HEK293T (cell line): ENCODE data around the gene NAALADL2.
"Not testable (repeated sequence)": the region's sequence is repeated elsewhere in the genome, so short reads cannot be mapped to it uniquely, and the experiment has no call there.

Experiments used
- CTCF ChIA-PET: fragments of 350-600 bp; formaldehyde crosslinking; extraction: SDS; loops from one replicate; lab custom pipeline; 2021; ENCODE audit warnings: antibody characterized with exemption, inconsistent platforms; lab: Yijun Ruan, JAX
- POLR2A ChIA-PET: fragments of 350-600 bp; formaldehyde crosslinking; extraction: SDS; loops from one replicate; lab custom pipeline; 2020; ENCODE audit warnings: antibody characterized with exemption, inconsistent platforms; lab: Yijun Ruan, JAX
- DNase-seq: peaks from one replicate; pipeline ENCODE4 v3.0.0; 2012; ENCODE audit warnings: mixed read lengths; ENCODE audit errors: extremely low spot score
- ARNT ChIP-seq: fragments of 450-650 bp; IDR thresholded peaks from 2 replicates; pipeline ENCODE4 v1.6.1; 2017; ENCODE audit warnings: mild to moderate bottlenecking
- BHLHE40 ChIP-seq: fragments of 450-650 bp; IDR thresholded peaks from 2 replicates; pipeline ENCODE4 v1.6.1; 2016; ENCODE audit warnings: mild to moderate bottlenecking, moderate library complexity, borderline replicate concordance
- CTBP1 ChIP-seq: fragments of 450-650 bp; IDR thresholded peaks from 2 replicates; pipeline ENCODE4 v1.6.1; 2016; ENCODE audit warnings: borderline replicate concordance
- ELF4 ChIP-seq: fragments of 450-650 bp; IDR thresholded peaks from 2 replicates; pipeline ENCODE4 v1.6.1; 2017; ENCODE audit warnings: antibody characterized with exemption
- FOXA1 ChIP-seq: fragments of 450-650 bp; IDR thresholded peaks from 2 replicates; pipeline ENCODE4 v1.6.1; 2016; ENCODE audit warnings: mild to moderate bottlenecking
- FOXK2 ChIP-seq: fragments of 450-650 bp; IDR thresholded peaks from 2 replicates; pipeline ENCODE4 v1.6.1; 2016; ENCODE audit warnings: mild to moderate bottlenecking
- FOXM1 ChIP-seq: fragments of 450-650 bp; IDR thresholded peaks from 2 replicates; pipeline ENCODE4 v1.6.1; 2017; ENCODE audit warnings: mild to moderate bottlenecking, borderline replicate concordance
- HDGF ChIP-seq: fragments of 450-650 bp; IDR thresholded peaks from 2 replicates; pipeline ENCODE4 v1.6.1; 2017; ENCODE audit warnings: antibody characterized with exemption, borderline replicate concordance
- L3MBTL2 ChIP-seq: fragments of 450-650 bp; conservative IDR thresholded peaks from 2 replicates; pipeline ENCODE4 v1.6.1; 2016; ENCODE audit warnings: mild to moderate bottlenecking
- LEF1 ChIP-seq: fragments of 450-650 bp; IDR thresholded peaks from 2 replicates; pipeline ENCODE4 v1.6.1; 2017; ENCODE audit warnings: mild to moderate bottlenecking, borderline replicate concordance
- NFRKB ChIP-seq: fragments of 450-650 bp; IDR thresholded peaks from 2 replicates; pipeline ENCODE4 v1.6.1; 2016; ENCODE audit warnings: mild to moderate bottlenecking, moderate library complexity
- PKNOX1 ChIP-seq: fragments of 450-650 bp; IDR thresholded peaks from 2 replicates; pipeline ENCODE4 v1.6.1; 2016
- SP1 ChIP-seq: fragments of 450-650 bp; IDR thresholded peaks from 2 replicates; pipeline ENCODE4 v1.6.1; 2017
- SUZ12 ChIP-seq: fragments of 450-650 bp; IDR thresholded peaks from 2 replicates; pipeline ENCODE4 v1.6.1; 2016; ENCODE audit warnings: mild to moderate bottlenecking
- TARDBP ChIP-seq: fragments of 450-650 bp; IDR thresholded peaks from 2 replicates; pipeline ENCODE4 v1.6.1; 2016
- ZNF384 ChIP-seq: fragments of 450-650 bp; IDR thresholded peaks from 2 replicates; pipeline ENCODE4 v1.6.1; 2016

Gene NAALADL2

GRCh38 chr3:175818811-175819464, 959.8 kb downstream of the NAALADL2 start:
- TF ChIP-seq ELF4: no peak
- no peak for TF ChIP-seq FOXA1
- no peak for TF ChIP-seq FOXM1
- TF ChIP-seq L3MBTL2: no peak
- no peak for TF ChIP-seq SP1
- no peak for TF ChIP-seq PKNOX1
- TF ChIP-seq FOXK2: no peak
- TF ChIP-seq HDGF: no peak
- no peak for TF ChIP-seq TARDBP
- TF ChIP-seq BHLHE40: no peak
- TF ChIP-seq NFRKB: no peak
- no peak for TF ChIP-seq ARNT
- TF ChIP-seq ZNF384: no peak
- no peak for TF ChIP-seq SUZ12
- TF ChIP-seq CTBP1: no peak
- no peak for TF ChIP-seq LEF1
- DNase-seq: no peak
- POLR2A ChIA-PET: no interaction called here
- CTCF ChIA-PET: no interaction called here

GRCh38 chr3:175822766-175823491, 963.8 kb downstream of the NAALADL2 start:
- DNase-seq, POLR2A ChIA-PET, CTCF ChIA-PET: not testable (repeated sequence)

- POLR2A ChIA-PET, DNase-seq, CTCF ChIA-PET: not testable (repeated sequence)
Observed at GRCh38 chr3:175825016-175825580, 966.0 kb downstream of the NAALADL2 start.

GRCh38 chr3:175826759-175827158, 967.6 kb downstream of the NAALADL2 start:
- POLR2A ChIA-PET: no interaction called here
- CTCF ChIA-PET: no interaction called here

GRCh38 chr3:175829809-175830208, 970.7 kb downstream of the NAALADL2 start:
- POLR2A ChIA-PET, CTCF ChIA-PET, DNase-seq: not testable (repeated sequence)

More at GRCh38 chr3:175826759-175827158, 967.6 kb downstream of the NAALADL2 start:
- TF ChIP-seq SUZ12: no peak
- no peak for TF ChIP-seq TARDBP
- TF ChIP-seq LEF1: no peak
- TF ChIP-seq FOXK2: no peak
- no peak for TF ChIP-seq ARNT
- TF ChIP-seq FOXM1: no peak
- no peak for TF ChIP-seq L3MBTL2
- TF ChIP-seq CTBP1: no peak
- TF ChIP-seq ZNF384: no peak
- no peak for TF ChIP-seq NFRKB
- TF ChIP-seq ELF4: no peak
- no peak for TF ChIP-seq HDGF
- TF ChIP-seq BHLHE40: no peak
- no peak for TF ChIP-seq SP1
- TF ChIP-seq PKNOX1: no peak
- no peak for TF ChIP-seq FOXA1
- DNase-seq: no peak

- DNase-seq, CTCF ChIA-PET, POLR2A ChIA-PET: not testable (repeated sequence)
Observed at GRCh38 chr3:175835763-175836162, 976.6 kb downstream of the NAALADL2 start.

- POLR2A ChIA-PET: no interaction called here
- DNase-seq: no peak
- TF ChIP-seq L3MBTL2: no peak
- TF ChIP-seq FOXM1: no peak
- TF ChIP-seq ARNT: no peak
- no peak for TF ChIP-seq HDGF
- TF ChIP-seq ZNF384: no peak
- TF ChIP-seq NFRKB: no peak
- no peak for TF ChIP-seq CTBP1
- TF ChIP-seq LEF1: no peak
- TF ChIP-seq ELF4: no peak
- TF ChIP-seq BHLHE40: no peak
- no peak for TF ChIP-seq TARDBP
- no peak for TF ChIP-seq FOXA1
- no peak for TF ChIP-seq FOXK2
- no peak for TF ChIP-seq PKNOX1
- no peak for TF ChIP-seq SP1
- CTCF ChIA-PET: no interaction called here
Observed at GRCh38 chr3:175836617-175837016, 977.5 kb downstream of the NAALADL2 start.
